GM03348 (cell line): ENCODE data around the gene DYNC1H1.
A peak's percentile ranks its signal among the peaks of the same experiment; 100 is the strongest.

Source experiments
- DNase-seq: peaks from one replicate; pipeline ENCODE4 v3.0.0; 2012; ENCODE audit warnings: low spot score

Gene DYNC1H1

DNA sequence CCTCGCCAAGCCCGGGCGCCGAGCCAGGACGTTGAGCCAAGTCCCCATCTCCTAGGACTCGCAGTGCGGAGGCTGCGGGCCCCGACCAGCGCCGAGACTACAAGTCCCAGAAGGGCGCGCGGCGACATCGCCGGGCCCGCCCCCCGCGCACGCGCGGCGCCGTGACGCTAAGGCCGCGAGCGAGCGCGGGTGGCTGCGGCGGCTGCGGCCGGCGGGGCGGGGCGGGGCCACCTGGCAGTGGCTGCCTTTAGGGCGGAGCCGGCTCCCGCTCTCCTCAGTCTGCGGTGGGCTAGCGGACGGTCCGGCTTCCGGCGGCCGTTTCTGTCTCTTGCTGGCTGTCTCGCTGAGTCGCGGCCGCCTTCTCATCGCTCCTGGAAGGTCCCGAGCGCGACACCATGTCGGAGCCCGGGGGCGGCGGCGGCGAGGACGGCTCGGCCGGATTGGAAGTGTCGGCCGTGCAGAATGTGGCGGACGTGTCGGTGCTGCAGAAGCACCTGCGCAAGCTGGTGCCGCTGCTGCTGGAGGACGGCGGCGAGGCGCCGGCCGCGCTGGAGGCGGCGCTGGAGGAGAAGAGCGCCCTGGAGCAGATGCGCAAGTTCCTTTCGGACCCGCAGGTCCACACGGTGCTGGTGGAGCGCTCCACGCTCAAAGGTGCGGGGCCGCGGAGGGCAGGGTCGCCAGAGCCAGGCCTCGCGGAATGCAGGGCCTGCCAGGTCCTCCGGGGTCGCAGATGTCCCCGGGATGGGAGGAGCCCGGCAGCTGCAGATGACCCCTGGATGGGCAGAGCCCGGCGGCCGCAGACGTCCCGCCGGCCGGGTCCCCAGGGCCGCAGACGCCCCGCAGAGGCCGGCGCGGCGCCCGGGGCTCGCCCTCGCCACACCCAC lies at the start of gene DYNC1H1:
TSS of gene DYNC1H1 (plus strand) at position 277 of the 884 bp plus-strand sequence. CDS start at position 396, 119 bp downstream.
- peak; percentile 96 for DNase-seq

- no peak for DNase-seq
Measured at GRCh38 chr14:101915871-101916815, 48.2 kb upstream of the DYNC1H1 start.

DNA sequence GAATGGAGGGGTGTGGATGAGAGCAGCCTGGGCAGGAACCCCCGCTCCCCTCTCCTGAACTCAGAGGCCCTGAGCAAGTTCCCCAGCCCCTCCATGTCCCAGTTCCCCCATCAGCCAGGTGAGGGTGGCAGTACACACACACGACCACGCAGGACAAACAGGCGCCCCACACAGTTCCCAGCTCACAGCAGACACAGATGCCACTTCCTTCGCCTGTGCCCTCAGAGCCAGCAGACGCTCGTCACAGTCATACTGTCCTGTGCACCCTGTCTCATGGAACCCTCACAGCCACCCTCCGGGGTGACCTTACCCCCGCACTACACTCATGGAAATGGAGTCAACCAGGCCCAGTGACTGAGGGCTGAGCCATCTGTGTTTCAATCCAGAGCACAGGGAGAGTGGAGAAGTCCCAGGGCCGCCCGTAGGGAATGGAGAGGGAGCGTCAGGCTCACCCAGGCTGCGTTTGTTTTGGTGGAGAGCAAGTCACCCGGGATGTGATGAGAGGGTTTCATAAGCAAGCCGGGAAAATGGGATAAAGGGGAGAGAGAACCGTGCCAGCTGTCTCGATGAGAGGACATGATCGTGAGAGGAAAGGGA lies 47.5 kb upstream of the DYNC1H1 start:
- no peak for DNase-seq

GRCh38 chr14:101917413-101918017 lies 46.9 kb upstream of the DYNC1H1 start:
- no peak for DNase-seq

GRCh38 chr14:101918065-101918989 lies 46.0 kb upstream of the DYNC1H1 start:
- no peak for DNase-seq

- DNase-seq = no peak
Measured at GRCh38 chr14:101920271-101920670, 44.1 kb upstream of the DYNC1H1 start.

DNA sequence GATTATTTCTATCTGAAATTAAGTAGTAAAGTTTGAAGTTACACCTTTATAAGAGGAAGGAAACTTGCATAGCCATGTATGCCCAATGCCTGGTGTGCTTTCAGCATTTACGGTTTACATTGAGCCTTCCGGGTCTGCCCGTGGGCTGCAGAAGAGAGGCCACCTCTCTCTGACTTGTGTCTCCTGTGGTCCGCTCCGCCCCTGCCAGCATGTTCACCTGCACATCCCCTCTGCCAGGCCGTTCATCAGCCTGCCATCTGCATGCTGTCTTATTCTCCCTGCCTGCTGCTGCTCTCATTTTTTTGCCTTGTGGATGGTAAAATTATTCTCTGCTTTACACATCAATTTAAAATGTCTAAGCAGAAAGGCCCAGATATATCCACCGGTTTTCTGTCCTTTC lies 41.5 kb upstream of the DYNC1H1 start:
- DNase-seq = no peak

GRCh38 chr14:101925152-101925551 lies 39.2 kb upstream of the DYNC1H1 start:
- DNase-seq = no peak

DNA sequence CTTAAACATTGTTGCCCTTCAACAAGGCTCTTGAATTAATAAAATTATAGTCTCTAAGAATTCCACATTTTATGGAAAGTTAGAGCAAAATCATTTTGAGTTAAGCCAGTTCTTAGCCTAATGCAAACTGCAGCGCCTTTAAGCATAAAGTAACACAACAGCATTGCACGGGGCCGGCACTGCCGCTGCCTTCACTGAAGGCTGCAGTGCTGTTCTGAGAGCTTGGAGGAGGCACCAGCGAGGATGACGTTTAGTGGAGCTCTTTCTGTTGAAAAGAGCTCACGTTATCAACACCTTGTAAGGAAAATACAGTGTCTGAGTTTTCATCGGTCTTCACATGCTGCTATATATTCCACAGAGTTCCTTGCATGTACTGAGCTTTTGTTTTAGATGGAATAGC lies 38.3 kb upstream of the DYNC1H1 start:
- no peak for DNase-seq

DNA sequence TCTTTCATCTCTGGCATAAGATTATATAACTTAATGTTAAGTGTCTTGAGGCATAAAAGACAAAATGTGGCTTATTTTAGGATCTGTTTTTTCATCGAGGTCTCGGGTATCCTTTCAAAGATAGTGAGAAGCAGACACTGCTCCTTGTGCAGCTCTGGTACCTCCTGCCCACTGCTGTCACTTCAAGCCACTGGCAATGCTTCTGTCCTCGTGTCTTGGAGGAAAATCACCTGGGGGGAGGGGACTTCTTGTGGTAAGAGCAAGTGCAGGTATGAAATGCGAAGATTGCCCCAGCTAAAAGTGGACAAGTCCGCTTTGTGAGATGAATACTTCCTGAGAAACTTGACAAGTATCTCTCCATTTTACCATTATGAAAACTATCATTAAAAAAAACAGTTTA lies 37.8 kb upstream of the DYNC1H1 start:
- DNase-seq = no peak

DNA sequence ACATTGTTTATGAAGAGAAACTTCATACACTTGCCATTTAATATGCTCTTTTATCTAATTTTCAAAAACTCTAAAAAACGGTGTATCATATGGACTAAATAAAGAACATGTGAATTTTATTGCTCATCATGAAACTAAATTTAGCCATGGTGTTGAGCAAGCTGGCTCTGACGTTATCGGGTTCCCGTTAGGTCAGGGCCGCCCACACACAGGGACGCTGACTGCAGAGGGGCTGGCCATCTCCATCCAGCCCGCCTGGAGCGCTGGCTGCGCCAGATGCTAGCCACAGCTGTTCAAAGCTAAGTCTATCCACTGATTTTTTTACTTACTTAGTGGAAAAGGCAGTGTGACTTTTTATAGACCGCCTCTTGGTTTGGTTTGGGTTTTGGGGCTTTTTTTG lies 36.5 kb upstream of the DYNC1H1 start:
- DNase-seq = peak; percentile 96

DNA sequence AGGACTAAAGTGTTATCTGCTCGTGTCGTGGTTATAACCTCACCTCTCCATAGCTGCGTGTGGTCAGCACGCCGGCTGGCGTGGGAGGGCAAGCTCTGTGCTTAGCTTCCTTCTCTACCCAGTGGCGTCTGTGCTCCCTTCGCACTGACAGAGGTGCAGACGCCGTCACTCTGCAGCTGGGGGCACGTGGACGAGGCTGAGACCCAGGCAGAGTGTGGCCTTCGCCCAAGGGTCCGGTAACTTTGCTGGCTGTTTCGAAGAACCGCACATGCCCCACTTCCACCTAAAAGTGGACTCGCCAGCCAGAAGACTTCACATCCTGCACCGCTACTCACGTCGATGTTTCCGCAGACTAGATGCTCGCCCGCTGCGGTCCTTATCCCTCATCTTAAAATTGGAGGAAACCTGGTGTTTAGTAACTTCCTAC lies 35.9 kb upstream of the DYNC1H1 start:
- no peak for DNase-seq

DNA sequence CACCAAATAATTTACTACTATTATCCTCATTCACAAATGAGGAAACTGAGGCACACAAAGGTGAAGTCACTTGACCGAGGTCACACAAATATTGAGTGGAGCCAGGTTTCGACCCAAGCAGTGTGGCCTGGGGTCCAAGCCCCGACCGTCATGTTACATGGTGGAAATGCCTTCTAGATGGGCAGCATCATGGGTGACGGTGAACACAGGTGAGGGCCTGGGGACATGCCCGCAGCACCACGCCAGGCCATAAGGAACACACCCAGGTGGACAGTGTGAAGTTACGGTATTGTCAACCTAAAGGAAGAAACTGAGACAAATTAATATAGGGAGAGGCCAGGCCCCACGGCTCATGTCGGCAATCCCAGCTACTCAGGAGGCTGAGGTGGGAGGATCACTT lies 35.3 kb upstream of the DYNC1H1 start:
- no peak for DNase-seq

DNA sequence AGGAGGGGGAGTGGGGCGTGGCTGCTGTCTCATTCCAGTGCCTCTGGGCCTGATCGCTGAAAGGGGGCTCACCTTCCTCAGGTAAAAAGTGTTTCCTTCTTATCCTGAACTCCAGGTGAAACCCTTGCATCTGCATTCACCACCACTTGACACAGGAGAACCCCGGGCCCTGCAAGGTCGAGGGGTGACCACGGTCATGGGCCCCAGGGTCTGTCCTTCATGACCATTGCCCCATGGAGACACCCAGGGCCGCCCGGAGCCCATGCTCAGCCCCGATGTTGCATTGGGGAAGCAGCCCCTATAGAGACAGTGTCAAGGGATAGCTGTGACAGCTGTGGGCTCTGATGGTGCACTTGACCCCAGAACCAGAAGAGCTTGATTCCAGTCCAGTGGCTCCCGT lies 34.4 kb upstream of the DYNC1H1 start:
- DNase-seq = no peak

DNA sequence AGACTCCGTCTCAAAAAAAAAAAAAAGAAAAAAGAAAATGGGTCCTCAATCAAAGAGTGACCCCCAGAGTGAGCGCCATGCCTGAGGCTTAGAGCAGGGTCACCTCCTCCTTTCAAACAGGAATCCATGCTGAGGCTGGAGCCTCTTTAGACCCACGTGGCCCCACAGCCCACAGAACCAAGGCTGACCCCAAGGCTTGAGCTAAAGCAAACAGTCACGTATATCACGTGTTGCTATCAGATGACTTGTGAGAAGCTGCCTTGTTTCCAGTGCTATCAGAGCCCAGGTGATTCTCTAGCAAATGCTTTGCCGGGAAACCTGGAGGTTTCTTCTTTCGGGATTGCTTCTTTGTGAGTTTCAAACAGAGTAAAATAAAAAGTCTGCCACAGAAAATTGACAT lies 31.7 kb upstream of the DYNC1H1 start:
- DNase-seq = no peak

DNA sequence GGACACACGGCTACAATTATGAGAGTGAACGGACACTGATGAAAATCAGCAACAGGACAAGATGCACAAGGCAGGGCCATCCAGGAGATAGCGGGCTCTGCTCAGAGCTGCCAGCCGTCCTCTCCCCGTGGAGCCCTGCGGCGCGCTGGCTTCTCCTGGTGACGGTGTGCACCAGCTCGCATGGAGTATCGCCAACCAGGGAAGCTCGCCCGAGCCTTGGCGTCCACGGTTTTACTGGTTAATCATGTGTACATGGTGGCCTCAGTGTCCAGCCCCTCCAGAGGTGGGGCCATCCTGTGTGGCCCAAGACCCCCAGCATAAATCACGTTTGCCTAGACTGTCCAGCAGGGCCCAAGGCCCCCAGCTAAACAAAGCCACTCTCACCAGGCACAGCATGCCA lies 31.2 kb upstream of the DYNC1H1 start:
- DNase-seq = no peak

DNA sequence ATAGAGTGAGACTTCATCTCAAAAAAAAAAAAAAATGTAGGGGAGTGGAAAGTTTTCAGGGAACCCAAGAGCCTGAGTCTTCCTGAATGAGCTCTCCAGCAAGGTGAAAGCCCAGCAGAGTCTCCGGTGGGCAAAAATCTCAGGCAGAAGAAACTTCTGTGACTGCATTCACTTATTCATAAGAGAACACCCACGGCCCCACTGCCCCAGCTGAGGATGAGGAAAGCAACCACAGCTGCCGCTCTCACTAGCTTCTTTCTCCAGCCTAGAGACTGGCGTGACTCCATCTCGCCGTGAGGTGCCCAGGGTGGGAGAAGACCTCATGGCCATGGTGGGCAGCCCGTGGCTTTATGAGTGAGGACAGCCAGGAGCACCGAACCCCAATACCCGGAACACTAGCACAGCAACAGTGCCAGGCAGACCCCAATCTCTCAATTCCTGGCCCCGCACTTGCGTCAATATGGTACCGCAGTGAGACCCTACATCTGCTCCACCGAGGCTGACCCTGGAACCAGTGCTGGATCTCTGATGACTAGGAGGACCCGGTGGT lies 29.7 kb upstream of the DYNC1H1 start:
- no peak for DNase-seq

- no peak for DNase-seq
Measured at GRCh38 chr14:101937926-101938767, 26.2 kb upstream of the DYNC1H1 start.

DNA sequence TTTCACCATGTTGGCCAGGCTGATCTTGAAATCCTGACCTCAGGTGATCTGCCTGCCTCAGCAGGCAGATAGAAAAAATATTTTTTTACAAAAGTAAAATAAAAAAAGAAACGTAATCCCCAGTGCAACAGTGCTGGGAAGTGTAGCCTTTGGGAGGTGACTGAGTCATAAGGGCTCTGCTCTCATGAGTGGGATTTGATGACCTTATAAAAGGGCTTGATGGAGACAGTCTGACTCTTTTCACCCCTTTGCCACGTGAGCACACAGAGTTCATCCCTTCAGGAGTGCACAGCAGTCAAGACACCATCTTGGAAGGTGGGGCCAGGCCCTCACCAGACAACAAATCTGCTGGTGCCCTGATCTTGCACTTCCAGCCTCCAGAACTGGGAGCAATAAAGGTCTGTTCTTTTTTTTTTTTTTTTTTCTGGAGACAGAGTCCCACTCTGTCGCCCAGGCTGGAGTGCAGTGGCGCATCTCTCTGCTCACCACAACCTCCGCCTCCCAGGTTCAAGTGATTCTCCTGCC lies 24.7 kb upstream of the DYNC1H1 start:
- DNase-seq = no peak
